Sigmoid colon (tissue), 7 donors: ENCODE data around the gene TMBIM1. TPM values are rescaled to one million over a fixed set of nuclear protein-coding genes. Genes with fewer than 3 reads are reported as not detected.

Source experiments
- DNase-seq: peaks from one replicate; pipeline ENCODE4 v3.0.0-alpha.2; 2019
- H3K27ac ChIP-seq, 4 donors: fragments of 200-600 bp; sonication (generic); one replicate each; pipeline ENCODE4 v1.5.1; 2016 to 2019; ENCODE audit warnings: mild to moderate bottlenecking in 1 of 4
- H3K27me3 ChIP-seq, 3 donors: fragments of 200-600 bp; sonication (generic); one replicate each; pipeline ENCODE4 v1.5.1; 2019; ENCODE audit warnings: mild to moderate bottlenecking in 1 of 3
- H3K36me3 ChIP-seq, 4 donors: fragments of 200-600 bp; sonication (generic); one replicate each; pipeline ENCODE4 v1.5.1; 2016 to 2019
- H3K4me1 ChIP-seq, 4 donors: fragments of 200-600 bp; sonication (generic); one replicate each; pipeline ENCODE4 v1.5.1; 2017 to 2019
- H3K4me3 ChIP-seq, 4 donors: fragments of 200-600 bp; sonication (generic); one replicate each; pipeline ENCODE4 v1.5.1; 2017 to 2019; ENCODE audit warnings: mild to moderate bottlenecking in 2 of 4, moderate library complexity in 1 of 4
- H3K9me3 ChIP-seq, 4 donors: fragments of 200-600 bp in 3 of 4; sonication (generic) in 3 of 4; one replicate each; pipeline versions ENCODE4 v1.5.1 to v1.6.1; 2013 to 2019
- CTCF ChIP-seq, 4 experiments: fragments of 450-650 bp in 3 of 4; fragments of 200-600 bp in 1 of 4; IDR thresholded peaks; one replicate each; pipeline ENCODE4 v1.5.1; 2016 to 2019; ENCODE audit warnings: antibody characterized with exemption in 4 of 4, mild to moderate bottlenecking in 3 of 4, moderate library complexity in 2 of 4
- EP300 ChIP-seq, 4 donors: sonication (generic); formaldehyde crosslinking; IDR thresholded peaks; one replicate each; pipeline ENCODE4 v1.6.1; 2017; ENCODE audit warnings: antibody characterized with exemption in 4 of 4
- POLR2A ChIP-seq, 2 donors: fragments of 450-650 bp; IDR thresholded peaks; one replicate each; pipeline ENCODE4 v1.6.1; 2016; ENCODE audit warnings: antibody characterized with exemption in 2 of 2, mild to moderate bottlenecking in 2 of 2, moderate library complexity in 2 of 2
- POLR2AphosphoS5 ChIP-seq, 4 donors: sonication (generic); formaldehyde crosslinking; IDR thresholded peaks; one replicate each; pipeline ENCODE4 v1.6.1; 2017; ENCODE audit warnings: antibody characterized with exemption in 4 of 4
- WGBS, 2 donors: extraction: QIAGEN DNeasy Blood & Tissue Kit; methylation state at CpG; one replicate each; pipeline ENCODE4 v1.1.7; 2013; 5-methylcytosine and 5-hydroxymethylcytosine counted together
- intact Hi-C: fragments of 100-400 bp; cut with DNase I; formaldehyde crosslinking; loops from one replicate; pipeline ENCODE4 v1.15.1; 2023
- polyA plus RNA-seq, 3 donors: library from polyadenylated mRNA; stranded (reverse); fragments of 200-250 nt; gene quantifications; one replicate each; pipeline ENCODE4 v1.2.3, GENCODE V29; 2013
- total RNA-seq, 4 donors: library from RNA; depleted of rRNA; stranded (reverse); fragments of >200 nt; gene quantifications; one replicate each; pipeline ENCODE4 v1.1.0, GENCODE V29; 2016
- donor health status: healthy with polysubstance abuse.
- donor health status: Bipolar disorder and iron deficiency.
- donor health status: healthy.

The TMBIM1 gene
- total RNA-seq (100 to 1,000 TPM; 116 to 157 (median 146) TPM), polyA plus RNA-seq (100 to 1,000 TPM in 2 of 3 donors, 10 to 100 TPM in 1; 90.2 to 204 (median 109) TPM)

GRCh38 chr2:218292048-218293014 is at the start of gene TMBIM1:
Gene TMBIM1, minus strand, starts transcription at chr2:218292503. Its CDS starts 10,362 bp downstream, at chr2:218282141.
- no peak for TF ChIP-seq EP300 (IDR thresholded peaks at IDR 0.05)
- peak; percentile 66 to 82 for TF ChIP-seq POLR2A (IDR thresholded peaks at IDR 0.05)
- TF ChIP-seq CTCF (IDR thresholded peaks at IDR 0.05) = peak in 2 of 4 experiments; percentile 30 to 93
- peak; percentile 86 to 92 (median 89) for TF ChIP-seq POLR2AphosphoS5 (IDR thresholded peaks at IDR 0.05)
- DNase-seq = peak; percentile 91
- H3K4me3 ChIP-seq = peak within 1 kb of the TSS; percentile 67 to 97 (median 86)

GRCh38 chr2:218341381-218341780 is 49.1 kb upstream of the TMBIM1 start:
- Histone ChIP-seq H3K9me3 (no peaks in the 10 kb centered on the region), H3K4me1 (no peaks in the 10 kb centered on the region), H3K36me3 (no peaks in the 10 kb centered on the region), H3K27ac (no peak overlapping the region), H3K27me3 (no peaks in the 10 kb centered on the region), H3K4me3 (no peak overlapping the region)
- DNase-seq = no peak
- no peak for TF ChIP-seq POLR2AphosphoS5 (IDR thresholded peaks at IDR 0.05)
- TF ChIP-seq CTCF (IDR thresholded peaks at IDR 0.05) = no peak
- no peak for TF ChIP-seq POLR2A (IDR thresholded peaks at IDR 0.05)
- TF ChIP-seq EP300 (IDR thresholded peaks at IDR 0.05) = no peak
- intact Hi-C loops = no loop called here
- WGBS, 2 donors = 94 to 95% methylated on average over 8 of the region's 8 CpGs

More at GRCh38 chr2:218292048-218293014, at the start of gene TMBIM1:
- Histone ChIP-seq H3K27ac (peak within 1 kb of the TSS; percentile 91 to 99 (median 96)), H3K4me1 (peaks cover 0 to 50% (median 47%) of the 10 kb centered on the region in 4 donors), H3K27me3 (no peaks in the 10 kb centered on the region), H3K36me3 (no peaks in the 10 kb centered on the region), H3K9me3 (no peaks in the 10 kb centered on the region)
- WGBS, 2 donors = 8 to 11% methylated on average over 63 of the region's 63 CpGs
- intact Hi-C loops = loop anchor here (2.0 to 10.0 kb wide), 5 partner anchors 75 to 352 kb away; partner anchors contain the start of genes CNOT9 and USP37

- H3K9me3 ChIP-seq = no peaks in the 10 kb centered on the region
- no peaks in the 10 kb centered on the region for H3K27me3 ChIP-seq
- WGBS, 2 donors = 93 to 94% methylated on average over 9 of the region's 9 CpGs
- H3K36me3 ChIP-seq = no peaks in the 10 kb centered on the region
- no peak overlapping the region for H3K27ac ChIP-seq
- intact Hi-C loops = no loop called here
- TF ChIP-seq POLR2A (IDR thresholded peaks at IDR 0.05) (no peak), POLR2AphosphoS5 (IDR thresholded peaks at IDR 0.05) (no peak), CTCF (IDR thresholded peaks at IDR 0.05) (no peak), EP300 (IDR thresholded peaks at IDR 0.05) (no peak)
- H3K4me3 ChIP-seq = no peak overlapping the region
- no peaks in the 10 kb centered on the region for H3K4me1 ChIP-seq
- DNase-seq = no peak
Measured at GRCh38 chr2:218340656-218341055, 48.4 kb upstream of the TMBIM1 start.

- Histone ChIP-seq H3K4me3 (no peak overlapping the region), H3K27me3 (no peaks in the 10 kb centered on the region), H3K36me3 (no peaks in the 10 kb centered on the region), H3K27ac (no peak overlapping the region), H3K9me3 (no peaks in the 10 kb centered on the region), H3K4me1 (no peaks in the 10 kb centered on the region)
- no peak for DNase-seq
- intact Hi-C loops = no loop called here
- no peak for TF ChIP-seq CTCF (IDR thresholded peaks at IDR 0.05)
- no peak for TF ChIP-seq POLR2AphosphoS5 (IDR thresholded peaks at IDR 0.05)
- no peak for TF ChIP-seq POLR2A (IDR thresholded peaks at IDR 0.05)
- no peak for TF ChIP-seq EP300 (IDR thresholded peaks at IDR 0.05)
- 94 to 95% methylated on average over 3 of the region's 3 CpGs for WGBS, 2 donors
Measured at GRCh38 chr2:218334531-218334930, 42.2 kb upstream of the TMBIM1 start.
